CD14-positive monocyte (primary cell): Measurements from ENCODE around the gene RFPL1. TPM values are rescaled to one million over a fixed set of nuclear protein-coding genes. Genes with fewer than 3 reads are reported as not detected.

Source experiments
- DNase-seq, 3 donors: peaks; one replicate each; pipeline ENCODE4 v3.0.0-alpha.2; 2011 to 2022
- H2AFZ ChIP-seq: 2 replicates; pipeline ENCODE4 v1.6.0; 2012; ENCODE audit warnings: mild to moderate bottlenecking, low read depth, low read length, inconsistent platforms; ENCODE audit not compliant: insufficient read depth, poor library complexity, severe bottlenecking
- H3K27ac ChIP-seq, 2 donors: 1 replicate in 1 of 2; 2 replicates in 1 of 2; pipeline ENCODE4 v1.5.1; 2012 to 2013; ENCODE audit warnings: low read length in 2 of 2, control low read depth in 1 of 2, inconsistent platforms in 1 of 2, low read depth in 1 of 2, mild to moderate bottlenecking in 1 of 2
- H3K27me3 ChIP-seq, 2 donors: one replicate each; pipeline versions ENCODE4 v1.6.0 to v1.6.1; 2011 to 2013; ENCODE audit warnings: low read length in 2 of 2; ENCODE audit not compliant: control insufficient read depth in 2 of 2, insufficient read depth in 2 of 2
- H3K36me3 ChIP-seq, 2 donors: replicated peaks in 1 of 2; 1 replicate in 1 of 2; 2 replicates in 1 of 2; pipeline versions ENCODE4 v1.5.1 to v1.6.1; 2012 to 2013; ENCODE audit warnings: low read length in 2 of 2, control low read depth in 1 of 2, inconsistent platforms in 1 of 2, mild to moderate bottlenecking in 1 of 2; ENCODE audit not compliant: insufficient read depth in 2 of 2, control insufficient read depth in 1 of 2
- H3K4me1 ChIP-seq, 2 donors: 1 replicate in 1 of 2; 2 replicates in 1 of 2; pipeline versions ENCODE4 v1.5.1 to v1.6.1; 2012 to 2013; ENCODE audit warnings: low read length in 2 of 2, control low read depth in 1 of 2, inconsistent platforms in 1 of 2, mild to moderate bottlenecking in 1 of 2, moderate library complexity in 1 of 2; ENCODE audit not compliant: insufficient read depth in 2 of 2, control insufficient read depth in 1 of 2
- H3K4me2 ChIP-seq: replicated peaks from 2 replicates; pipeline ENCODE3; 2012; ENCODE audit warnings: low read length, moderate library complexity, mild to moderate bottlenecking; ENCODE audit not compliant: poor library complexity, severe bottlenecking; ENCODE audit errors: extremely low read depth
- H3K4me3 ChIP-seq, 3 experiments: fragments of 200-600 bp in 1 of 3; sonication (generic) in 1 of 3; replicated peaks in 1 of 3; 1 replicate in 2 of 3; 2 replicates in 1 of 3; pipeline ENCODE4 v1.5.1; 2011 to 2013; ENCODE audit warnings: low read length in 3 of 3, mild to moderate bottlenecking in 3 of 3, control low read depth in 2 of 3, low read depth in 2 of 3, inconsistent platforms in 1 of 3, moderate library complexity in 1 of 3
- H3K79me2 ChIP-seq: 2 replicates; pipeline ENCODE4 v1.6.0; 2012; ENCODE audit warnings: mild to moderate bottlenecking, control low read depth, inconsistent platforms, low read length, moderate library complexity; ENCODE audit not compliant: insufficient read depth
- H3K9ac ChIP-seq: 2 replicates; pipeline ENCODE4 v1.6.0; 2017; ENCODE audit warnings: low read length, mild to moderate bottlenecking; ENCODE audit not compliant: insufficient read depth, poor library complexity, severe bottlenecking
- H3K9me3 ChIP-seq, 2 donors: replicated peaks in 1 of 2; 1 replicate in 1 of 2; 2 replicates in 1 of 2; pipeline versions ENCODE4 v1.5.1 to v1.6.1; 2012 to 2013; ENCODE audit warnings: low read length in 2 of 2, control low read depth in 1 of 2; ENCODE audit not compliant: control insufficient read depth in 1 of 2, insufficient read depth in 1 of 2
- H4K20me1 ChIP-seq: 2 replicates; pipeline ENCODE4 v1.6.0; 2012; ENCODE audit warnings: mild to moderate bottlenecking, low read length, control low read depth, moderate library complexity; ENCODE audit not compliant: insufficient read depth
- H3K27ac Mint-ChIP-seq, 7 donors: one replicate each; pipeline ENCODE4 v1.8.0; 2020; ENCODE audit warnings: mild to moderate bottlenecking in 7 of 7, mixed read lengths in 7 of 7, moderate library complexity in 6 of 7, inconsistent platforms in 2 of 7
- H3K27me3 Mint-ChIP-seq, 3 donors: one replicate each; pipeline ENCODE4 v1.8.0; 2021 to 2022; ENCODE audit warnings: low read depth in 3 of 3, mild to moderate bottlenecking in 3 of 3, mixed read lengths in 3 of 3, moderate library complexity in 3 of 3, inconsistent platforms in 1 of 3
- H3K36me3 Mint-ChIP-seq, 2 donors: one replicate each; pipeline ENCODE4 v1.8.0; 2020; ENCODE audit warnings: mixed read lengths in 2 of 2, inconsistent platforms in 1 of 2, mild to moderate bottlenecking in 1 of 2
- H3K4me1 Mint-ChIP-seq: one replicate; pipeline ENCODE4 v1.8.0; 2020; ENCODE audit warnings: mild to moderate bottlenecking, mixed read lengths
- H3K4me3 Mint-ChIP-seq, 2 donors: one replicate each; pipeline ENCODE4 v1.8.0; 2020; ENCODE audit warnings: mild to moderate bottlenecking in 2 of 2, mixed read lengths in 2 of 2, moderate library complexity in 1 of 2
- H3K9me3 Mint-ChIP-seq, 7 donors: one replicate each; pipeline ENCODE4 v1.8.0; 2020 to 2022; ENCODE audit warnings: mixed read lengths in 7 of 7, mild to moderate bottlenecking in 6 of 7, moderate library complexity in 6 of 7, inconsistent platforms in 2 of 7
- CTCF ChIP-seq: fragments of 200-600 bp; IDR thresholded peaks from one replicate; pipeline ENCODE4 v1.8.0; 2022; ENCODE audit warnings: antibody characterized with exemption, mild to moderate bottlenecking
- WGBS: methylation state at CpG from one replicate; pipeline ENCODE4 v1.1.5; 2013; ENCODE audit warnings: missing lambda C conversion rate; ENCODE audit not compliant: insufficient coverage; 5-methylcytosine and 5-hydroxymethylcytosine counted together
- intact Hi-C, 2 donors: fragments of 100-400 bp; cut with micrococcal nuclease; formaldehyde crosslinking; loops; one replicate each; pipeline versions ENCODE4 v1.15.0 to v1.15.1; 2023
- polyA plus RNA-seq, 3 donors: library from polyadenylated mRNA; depleted of rRNA in 1 of 3; unstranded in 2 of 3; stranded (reverse) in 1 of 3; fragments of 300-500 nt in 2 of 3; fragments of >200 nt in 1 of 3; fragmentation: Illumina TruSeq in 2 of 3; gene quantifications; 1 replicate in 2 of 3; 2 replicates in 1 of 3; pipeline ENCODE4 v1.2.3, GENCODE V29; 2012 to 2021

Gene RFPL1
- polyA plus RNA-seq, 3 donors = 0.20 TPM; not detected in 2

- Histone ChIP-seq H3K4me3 (no peak overlapping the region), H3K27me3 (peaks cover 0 to 5% of the 10 kb centered on the region in 2 donors), H3K4me1 (no peaks in the 10 kb centered on the region), H3K9me3 (no peaks in the 10 kb centered on the region), H2AFZ (no peak overlapping the region), H3K4me2 (no peak overlapping the region), H3K36me3 (no peaks in the 10 kb centered on the region), H4K20me1 (no peaks in the 10 kb centered on the region), H3K9ac (no peak overlapping the region), H3K79me2 (no peaks in the 10 kb centered on the region), H3K27ac (no peak overlapping the region)
- Mint-ChIP-seq H3K27me3 (peaks cover 3 to 26% (median 7%) of the 10 kb centered on the region in 3 donors), H3K9me3 (no peaks in the 10 kb centered on the region), H3K27ac (no peak overlapping the region), H3K36me3 (no peaks in the 10 kb centered on the region), H3K4me1 (no peaks in the 10 kb centered on the region), H3K4me3 (no peak overlapping the region)
- intact Hi-C loops = no loop called here
- WGBS = 98% methylated on average over 5 of the region's 5 CpGs
- TF ChIP-seq CTCF = no peak
- DNase-seq = no peak
Measured at GRCh38 chr22:29431986-29432385, 6.4 kb upstream of the RFPL1 start.

GRCh38 chr22:29433856-29434255 lies 4.5 kb upstream of the RFPL1 start:
- Mint-ChIP-seq H3K36me3 (no peaks in the 10 kb centered on the region), H3K27me3 (peaks cover 2 to 27% (median 7%) of the 10 kb centered on the region in 3 donors)
- WGBS = no CpG with 5 or more reads among the region's 3 CpGs

More at GRCh38 chr22:29433856-29434255, 4.5 kb upstream of the RFPL1 start:
- no peak overlapping the region for H3K27ac Mint-ChIP-seq
- Histone ChIP-seq H3K9ac (no peak overlapping the region), H3K27me3 (peaks cover 0 to 5% of the 10 kb centered on the region in 2 donors), H3K79me2 (no peaks in the 10 kb centered on the region), H3K27ac (no peak overlapping the region), H3K4me3 (no peak overlapping the region), H3K4me1 (no peaks in the 10 kb centered on the region), H3K9me3 (no peaks in the 10 kb centered on the region), H3K36me3 (no peaks in the 10 kb centered on the region), H3K4me2 (no peak overlapping the region), H4K20me1 (no peaks in the 10 kb centered on the region), H2AFZ (no peak overlapping the region)
- no peaks in the 10 kb centered on the region for H3K9me3 Mint-ChIP-seq
- intact Hi-C loops = no loop called here
- TF ChIP-seq CTCF = no peak
- H3K4me1 Mint-ChIP-seq = no peaks in the 10 kb centered on the region
- H3K4me3 Mint-ChIP-seq = no peak overlapping the region
- no peak for DNase-seq
